Endodermal cell (in vitro differentiated cells): Measurements from ENCODE around the gene PTGES3. TPM values are rescaled to one million over a fixed set of nuclear protein-coding genes. Genes with fewer than 3 reads are reported as not detected.
"Not testable (repeated sequence)": the region's sequence is repeated elsewhere in the genome, so short reads cannot be mapped to it uniquely, and the experiment has no call there.

Experiments used
- DNase-seq: peaks from one replicate; pipeline ENCODE4 v3.0.0-alpha.2; 2017
- H3K27ac ChIP-seq: 2 replicates; pipeline ENCODE4 v1.5.1; 2013; ENCODE audit warnings: mild to moderate bottlenecking, low read depth, low read length, moderate library complexity
- H3K27me3 ChIP-seq: 2 replicates; pipeline ENCODE4 v1.6.1; 2013; ENCODE audit warnings: mild to moderate bottlenecking, low read length, moderate library complexity; ENCODE audit not compliant: insufficient read depth, control insufficient read depth, poor library complexity, severe bottlenecking
- H3K36me3 ChIP-seq: 2 replicates; pipeline ENCODE4 v1.7.0; 2013; ENCODE audit warnings: mild to moderate bottlenecking, low read length, moderate library complexity; ENCODE audit not compliant: control insufficient read depth, insufficient read depth
- H3K4me1 ChIP-seq: one replicate; pipeline ENCODE4 v1.7.0; 2013; ENCODE audit warnings: low read length; ENCODE audit not compliant: control insufficient read depth, insufficient read depth
- H3K4me3 ChIP-seq: 2 replicates; pipeline ENCODE4 v1.5.1; 2013; ENCODE audit warnings: mild to moderate bottlenecking, low read length, moderate library complexity
- H3K9ac ChIP-seq: 2 replicates; pipeline ENCODE4 v1.6.1; 2013; ENCODE audit warnings: mild to moderate bottlenecking, low read length, moderate library complexity; ENCODE audit not compliant: poor library complexity, severe bottlenecking; ENCODE audit errors: extremely low read depth
- H3K9me3 ChIP-seq: 2 replicates; pipeline ENCODE4 v1.6.1; 2013; ENCODE audit warnings: mild to moderate bottlenecking, low read length, moderate library complexity; ENCODE audit not compliant: control insufficient read depth
- H3K27ac Mint-ChIP-seq: 2 replicates; pipeline ENCODE4 v1.8.0; 2020; ENCODE audit warnings: mixed read lengths
- H3K27me3 Mint-ChIP-seq: 2 replicates; pipeline ENCODE4 v1.8.0; 2021; ENCODE audit warnings: mild to moderate bottlenecking, mixed read lengths; ENCODE audit not compliant: insufficient read depth
- H3K36me3 Mint-ChIP-seq: 2 replicates; pipeline ENCODE4 v1.8.0; 2020; ENCODE audit warnings: low read depth, mixed read lengths
- H3K4me1 Mint-ChIP-seq: 2 replicates; pipeline ENCODE4 v1.8.0; 2020; ENCODE audit warnings: mixed read lengths
- H3K4me3 Mint-ChIP-seq: 2 replicates; pipeline ENCODE4 v1.8.0; 2020; ENCODE audit warnings: mild to moderate bottlenecking, moderate library complexity, mixed read lengths
- H3K9me3 Mint-ChIP-seq: 2 replicates; pipeline ENCODE4 v1.8.0; 2020; ENCODE audit warnings: mild to moderate bottlenecking, mixed read lengths
- CTCF ChIP-seq: fragments of 200-600 bp; sonication (generic); conservative IDR thresholded peaks from 2 replicates; pipeline ENCODE4 v1.5.0; 2021; ENCODE audit warnings: antibody characterized with exemption, mild to moderate bottlenecking
- WGBS, 2 experiments: methylation state at CpG; one replicate each; pipeline versions ENCODE4 v1.1.5 to v1.1.7; 2013; ENCODE audit warnings: missing lambda C conversion rate in 2 of 2, mixed read lengths in 1 of 2; ENCODE audit not compliant: insufficient coverage in 1 of 2, insufficient read length in 1 of 2; 5-methylcytosine and 5-hydroxymethylcytosine counted together
- total RNA-seq, 2 donors: library from RNA; stranded (reverse); fragmentation: NEBNext Ultra II Directional in 1 of 2; extraction: Animal tissue kit (Norgen Biotek cat#: 25700) in 1 of 2; gene quantifications; 2 replicates in 1 of 2; 3 replicates in 1 of 2; pipeline ENCODE4 v1.2.1, GENCODE V29; 2021

The PTGES3 gene
- total RNA-seq, 2 donors from 2014 or later = 275 to 320 TPM

DNA sequence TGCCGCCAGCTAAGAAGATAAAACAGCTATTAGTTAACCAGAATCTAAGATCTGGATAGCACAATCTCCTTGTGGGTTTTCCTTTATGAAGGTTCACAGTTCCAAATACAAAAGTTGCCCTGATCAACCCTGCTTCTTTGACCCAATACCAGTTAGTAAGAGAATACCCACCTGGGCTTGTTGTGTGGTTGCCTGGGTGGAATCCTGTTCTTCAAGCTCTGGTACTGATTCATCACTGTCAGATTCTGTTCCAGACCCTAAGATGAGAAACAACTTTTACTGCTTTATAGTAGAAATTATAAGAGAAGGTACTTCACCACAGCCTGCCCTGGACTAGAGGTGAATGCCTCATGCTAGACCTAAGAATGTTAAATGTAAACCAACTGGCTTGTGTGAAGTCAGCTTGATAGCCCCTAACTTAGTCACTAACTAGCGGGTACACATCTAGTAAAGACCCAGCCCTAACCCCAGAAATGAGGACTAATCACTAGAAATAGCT lies 26.4 kb upstream of the PTGES3 start:
- peaks cover 63% of the 10 kb centered on the region for H3K36me3 Mint-ChIP-seq
- 89 to 100% methylated on average over 2 of the region's 2 CpGs for WGBS, 2 experiments
- Histone ChIP-seq H3K36me3 (peaks cover 68% of the 10 kb centered on the region), H3K4me1 (no peaks in the 10 kb centered on the region), H3K4me3 (no peak overlapping the region), H3K9me3 (no peaks in the 10 kb centered on the region), H3K27me3 (no peaks in the 10 kb centered on the region), H3K9ac (no peak overlapping the region), H3K27ac (no peak overlapping the region)
- H3K4me1 Mint-ChIP-seq = peaks cover 18% of the 10 kb centered on the region
- no peak for DNase-seq
- TF ChIP-seq CTCF = no peak
- no peak overlapping the region for H3K27ac Mint-ChIP-seq
- no peaks in the 10 kb centered on the region for H3K9me3 Mint-ChIP-seq
- no peak overlapping the region for H3K4me3 Mint-ChIP-seq
- no peaks in the 10 kb centered on the region for H3K27me3 Mint-ChIP-seq

DNA sequence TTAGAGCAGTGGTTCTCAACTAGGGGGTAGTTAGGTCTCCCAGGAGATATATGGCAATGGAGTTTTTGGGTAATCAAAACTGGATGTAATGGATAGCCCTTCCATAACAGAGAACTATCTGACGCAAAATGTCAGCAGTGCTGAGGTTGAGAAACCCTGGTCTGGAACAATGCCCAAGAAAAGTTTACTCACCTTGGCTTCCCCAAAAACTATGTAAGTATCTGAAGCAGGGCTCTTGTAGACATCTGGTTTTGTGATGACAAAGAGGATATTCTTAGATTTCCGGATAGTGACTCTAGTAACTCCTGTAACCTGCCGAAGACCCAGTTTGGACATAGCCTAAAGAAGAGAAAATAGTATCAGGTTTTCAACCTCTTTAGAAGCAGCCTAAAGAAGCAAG lies 25.3 kb upstream of the PTGES3 start:
- H3K9me3 Mint-ChIP-seq = no peaks in the 10 kb centered on the region
- H3K27ac ChIP-seq = no peak overlapping the region
- H3K4me1 ChIP-seq = no peaks in the 10 kb centered on the region
- H3K36me3 ChIP-seq = peaks cover 60% of the 10 kb centered on the region
- H3K4me1 Mint-ChIP-seq = peaks cover 10% of the 10 kb centered on the region
- no peaks in the 10 kb centered on the region for H3K9me3 ChIP-seq
- TF ChIP-seq CTCF = no peak
- no peak overlapping the region for H3K4me3 Mint-ChIP-seq
- H3K9ac ChIP-seq = no peak overlapping the region
- DNase-seq = no peak
- no peaks in the 10 kb centered on the region for H3K27me3 Mint-ChIP-seq
- H3K36me3 Mint-ChIP-seq = peaks cover 54% of the 10 kb centered on the region
- 87 to 100% methylated on average over 1 to 3 of the region's 3 CpGs for WGBS, 2 experiments
- no peaks in the 10 kb centered on the region for H3K27me3 ChIP-seq
- H3K4me3 ChIP-seq = no peak overlapping the region
- no peak overlapping the region for H3K27ac Mint-ChIP-seq

DNA sequence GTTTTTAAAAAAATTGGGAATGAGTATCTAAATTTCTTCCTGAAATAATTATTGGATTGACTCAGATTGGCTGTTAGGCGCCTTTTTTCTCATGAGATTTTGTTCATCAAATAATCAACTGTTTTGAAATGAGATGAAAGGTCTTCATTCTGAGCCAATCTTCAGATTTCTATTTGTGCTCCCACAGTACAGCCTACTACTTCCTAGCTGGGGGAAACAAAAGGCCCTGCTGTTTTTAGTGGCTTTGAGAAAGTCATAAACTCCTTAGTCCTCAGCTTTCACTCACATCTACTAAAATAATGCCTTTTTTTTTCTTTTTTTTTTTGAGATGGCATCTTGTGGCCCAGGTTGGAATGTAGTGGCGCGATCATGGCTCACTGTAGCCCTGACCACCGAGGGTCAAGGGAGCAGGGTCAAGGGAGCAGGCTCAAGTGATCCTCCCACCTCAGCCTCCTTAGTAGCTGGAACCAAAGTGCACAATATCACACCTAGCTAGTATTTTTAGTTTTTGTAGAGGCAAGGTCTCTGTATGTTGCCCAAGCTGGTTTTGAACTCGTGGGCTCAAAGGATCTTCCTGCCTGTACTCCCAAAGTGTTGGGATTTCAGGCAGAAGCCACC lies 21.8 kb upstream of the PTGES3 start:
- H3K27me3 ChIP-seq = no peaks in the 10 kb centered on the region
- H3K4me1 ChIP-seq = no peaks in the 10 kb centered on the region
- DNase-seq = no peak
- H3K27me3 Mint-ChIP-seq = no peaks in the 10 kb centered on the region
- H3K4me3 ChIP-seq = no peak overlapping the region
- no peak overlapping the region for H3K9ac ChIP-seq
- H3K27ac ChIP-seq = peak overlapping the region; percentile 44
- no peaks in the 10 kb centered on the region for H3K4me1 Mint-ChIP-seq
- H3K4me3 Mint-ChIP-seq = no peak overlapping the region
- peaks cover 36% of the 10 kb centered on the region for H3K36me3 Mint-ChIP-seq
- H3K9me3 Mint-ChIP-seq = no peaks in the 10 kb centered on the region
- H3K36me3 ChIP-seq = peaks cover 39% of the 10 kb centered on the region
- WGBS, 2 experiments = 94% methylated on average over 5 of the region's 5 CpGs; no CpG with 5 or more reads in 1 of the 2 experiments
- no peaks in the 10 kb centered on the region for H3K9me3 ChIP-seq
- no peak overlapping the region for H3K27ac Mint-ChIP-seq
- TF ChIP-seq CTCF = no peak

- WGBS, 2 experiments = 89 to 92% methylated on average over 4 to 5 of the region's 5 CpGs
- H3K36me3 ChIP-seq, H3K9ac ChIP-seq, H3K27ac Mint-ChIP-seq, H3K9me3 ChIP-seq, H3K27ac ChIP-seq, H3K27me3 Mint-ChIP-seq, H3K36me3 Mint-ChIP-seq, H3K27me3 ChIP-seq, H3K4me3 ChIP-seq, H3K4me1 ChIP-seq, H3K4me1 Mint-ChIP-seq, H3K9me3 Mint-ChIP-seq, H3K4me3 Mint-ChIP-seq, DNase-seq: not testable (repeated sequence)
These were observed 16.4 kb upstream of the PTGES3 start for GRCh38 chr12:56704522-56704921.
